IPS DF 4.7 (cell line): ENCODE measurements around the gene CHRNA1.
A peak's percentile ranks its signal among the peaks of the same experiment; 100 is the strongest.

ENCODE experiments used
- DNase-seq: peaks from one replicate; pipeline ENCODE4 v3.0.0-alpha.2; 2013; ENCODE audit warnings: low spot score; ENCODE audit errors: extremely low read depth

Gene CHRNA1

GRCh38 chr2:174761837-174762236 is 2.4 kb downstream of the CHRNA1 start:
- DNase-seq: no peak

GRCh38 chr2:174760845-174761473 is 3.3 kb downstream of the CHRNA1 start:
- no peak for DNase-seq

DNA sequence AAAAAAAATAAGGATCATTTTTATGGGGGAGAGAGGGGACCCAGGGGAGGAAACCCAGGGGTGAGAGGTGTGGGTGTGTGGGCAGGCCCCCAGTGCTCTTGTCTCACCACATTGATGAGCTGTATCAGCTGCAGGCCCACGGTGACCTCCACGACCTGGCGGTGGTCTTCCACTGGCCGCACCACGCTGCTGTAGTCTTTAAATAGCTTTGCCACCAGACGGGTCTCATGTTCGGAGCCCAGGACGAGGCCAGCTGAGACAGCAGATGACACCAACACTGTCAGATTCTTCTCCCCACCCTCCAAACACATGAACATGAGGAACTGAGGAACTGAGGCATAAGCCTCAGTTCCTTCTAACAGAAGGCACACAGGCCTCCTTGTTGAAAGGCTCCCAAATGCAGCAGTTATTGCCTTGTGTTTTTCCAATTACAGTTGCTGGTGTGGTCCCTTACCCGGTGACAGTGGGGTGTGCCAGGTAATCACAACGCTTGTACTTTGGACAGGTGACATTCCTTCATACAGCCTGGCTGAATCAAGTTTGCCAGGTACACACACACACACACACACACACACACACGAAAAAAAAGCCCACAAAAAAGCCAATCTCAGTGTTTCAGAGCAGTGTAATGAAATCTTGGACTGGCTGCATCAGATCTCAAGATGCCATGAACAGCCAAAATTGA is 4.7 kb downstream of the CHRNA1 start:
- no peak for DNase-seq

DNA sequence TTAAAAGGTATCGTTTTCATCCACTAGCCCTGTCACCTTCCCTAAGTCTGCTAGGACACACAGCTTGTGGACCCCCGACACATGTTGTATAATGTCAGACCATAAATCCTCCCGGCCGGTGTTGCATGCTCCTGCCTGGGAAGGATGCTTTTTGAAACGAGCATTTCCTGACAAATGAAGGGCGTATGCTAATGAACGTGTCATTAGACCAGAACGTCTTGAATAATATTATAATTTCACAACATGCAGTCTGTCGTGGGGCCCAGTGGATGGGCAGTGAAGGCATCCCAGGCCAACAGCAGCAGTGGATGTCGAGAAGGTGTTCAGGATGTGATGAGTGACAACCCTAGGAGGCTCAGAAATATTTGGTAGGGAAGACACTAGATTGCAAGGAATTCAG is 7.5 kb downstream of the CHRNA1 start:
- DNase-seq: no peak

DNA sequence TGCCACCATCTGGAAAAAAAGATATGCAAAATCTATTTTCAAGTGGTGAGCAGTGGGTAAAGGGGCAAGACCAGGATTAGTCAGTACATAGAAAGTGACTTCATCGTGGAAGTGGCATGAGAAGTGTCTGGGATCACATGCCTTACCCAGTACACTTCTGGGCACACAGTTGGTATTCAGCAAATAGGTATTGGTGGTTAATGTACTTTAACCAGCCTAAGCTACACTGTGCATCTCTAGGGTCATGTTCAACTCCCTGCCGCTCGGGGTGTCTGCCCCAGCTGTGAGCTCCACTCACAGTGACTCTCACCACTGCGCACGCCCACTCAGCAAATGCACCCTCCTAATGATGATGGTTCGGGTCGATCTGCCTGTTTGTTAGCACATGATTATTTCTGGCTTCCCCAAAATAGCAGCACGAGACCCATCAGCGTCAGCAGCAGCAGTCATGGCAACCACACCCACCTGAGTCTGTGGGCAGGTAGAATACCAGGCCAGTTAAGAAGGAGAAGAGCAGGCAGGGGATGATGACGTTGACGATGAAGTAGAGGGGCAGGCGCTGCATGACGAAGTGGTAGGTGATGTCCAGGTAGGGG is 11.1 kb downstream of the CHRNA1 start:
- no peak for DNase-seq

DNA sequence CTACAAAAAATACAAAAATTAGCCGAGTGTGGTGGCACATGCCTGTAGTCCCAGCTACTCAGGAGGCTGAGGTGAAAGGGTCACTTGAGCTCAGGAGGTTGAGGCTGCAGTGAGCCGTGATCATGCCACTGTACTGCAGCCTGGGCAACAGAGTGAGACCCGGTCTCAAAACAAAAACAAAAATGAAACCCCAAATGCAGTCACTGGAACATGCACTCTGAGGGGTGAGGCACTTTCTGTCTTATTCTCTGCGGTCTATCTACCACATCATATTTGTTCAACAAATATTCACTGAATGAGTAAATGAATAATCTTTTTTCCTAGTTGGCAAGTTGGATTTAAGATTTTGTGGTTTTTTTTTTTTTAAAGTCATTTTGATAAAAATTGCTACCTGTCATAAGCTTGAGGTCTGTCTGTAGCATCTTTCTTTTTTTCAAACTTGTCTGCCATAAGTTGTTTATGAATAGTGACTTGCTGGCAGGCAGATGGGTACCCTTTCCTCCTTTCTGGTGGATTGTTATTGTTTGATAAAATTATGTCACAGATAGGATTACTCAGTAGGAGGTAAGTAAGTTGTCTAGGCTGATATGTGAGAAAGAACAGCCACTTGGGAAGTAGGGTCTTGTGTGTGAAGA is 11.8 kb downstream of the CHRNA1 start:
- DNase-seq: no peak

GRCh38 chr2:174750923-174751441 is 13.3 kb downstream of the CHRNA1 start:
- DNase-seq: no peak

DNA sequence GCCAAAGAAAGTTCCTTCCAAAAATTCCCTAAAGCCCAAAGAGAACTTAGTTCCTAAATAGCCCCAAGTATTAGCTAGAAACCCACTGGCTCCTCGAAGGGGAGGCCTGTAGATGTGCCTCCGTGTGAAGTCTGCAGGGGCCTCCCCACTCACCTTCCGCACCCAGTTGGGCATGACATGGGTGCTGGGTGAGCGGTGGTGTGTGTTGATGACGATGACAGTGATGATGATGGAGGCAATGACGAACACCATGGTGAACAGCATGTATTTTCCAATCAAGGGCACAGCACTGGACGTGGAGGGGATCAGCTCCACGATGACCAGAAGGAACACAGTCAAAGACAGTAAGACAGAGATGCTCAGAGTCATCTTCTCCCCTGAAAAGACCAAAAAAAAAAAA is 14.5 kb downstream of the CHRNA1 start:
- no peak for DNase-seq

- DNase-seq: peak; percentile 88
Observed at GRCh38 chr2:174748948-174749347, 15.3 kb downstream of the CHRNA1 start.

DNA sequence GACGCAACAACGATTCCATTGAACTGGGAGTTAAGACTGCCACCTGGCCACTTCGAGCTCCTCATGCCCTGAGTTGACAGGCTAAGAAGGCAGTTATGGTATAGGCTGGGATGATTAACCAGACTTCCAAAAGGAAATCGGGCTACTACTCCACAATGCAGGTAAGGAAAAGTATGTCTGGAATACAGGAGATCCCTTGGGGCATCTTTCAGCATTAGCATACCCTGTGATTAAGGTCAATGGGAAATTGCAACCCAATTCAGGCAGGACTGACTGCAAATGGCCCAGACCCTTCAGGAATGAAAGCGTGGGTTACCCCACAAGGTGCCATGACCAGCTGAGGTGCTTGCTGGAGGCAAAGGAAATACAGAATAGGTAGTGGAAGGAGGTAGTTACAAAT is 19.1 kb downstream of the CHRNA1 start:
- DNase-seq: no peak

- DNase-seq: no peak
Observed at GRCh38 chr2:174744111-174744510, 20.2 kb downstream of the CHRNA1 start.

- DNase-seq: no peak
Observed at GRCh38 chr2:174740721-174741120, 23.6 kb downstream of the CHRNA1 start.

GRCh38 chr2:174738841-174739240 is 25.4 kb downstream of the CHRNA1 start:
- no peak for DNase-seq

DNA sequence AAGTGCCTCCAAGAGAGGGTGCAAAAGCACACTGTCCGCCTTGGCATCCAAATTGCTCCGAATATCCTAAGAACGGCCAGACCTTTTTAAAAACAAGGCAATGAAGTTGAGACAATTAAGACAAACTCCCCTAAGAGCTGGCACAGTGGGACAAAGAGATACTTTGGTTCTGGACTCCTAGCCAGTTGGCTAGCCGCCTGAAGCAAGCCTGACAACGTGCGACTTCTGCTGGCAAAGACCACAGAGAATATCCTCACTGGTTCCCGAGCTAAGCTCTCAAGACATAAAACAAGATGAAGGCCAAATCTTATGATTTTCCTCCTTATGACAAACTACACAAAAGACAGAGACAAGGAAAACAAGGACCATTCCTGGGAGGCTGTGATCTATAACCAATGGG is 32.7 kb downstream of the CHRNA1 start:
- DNase-seq: no peak

DNA sequence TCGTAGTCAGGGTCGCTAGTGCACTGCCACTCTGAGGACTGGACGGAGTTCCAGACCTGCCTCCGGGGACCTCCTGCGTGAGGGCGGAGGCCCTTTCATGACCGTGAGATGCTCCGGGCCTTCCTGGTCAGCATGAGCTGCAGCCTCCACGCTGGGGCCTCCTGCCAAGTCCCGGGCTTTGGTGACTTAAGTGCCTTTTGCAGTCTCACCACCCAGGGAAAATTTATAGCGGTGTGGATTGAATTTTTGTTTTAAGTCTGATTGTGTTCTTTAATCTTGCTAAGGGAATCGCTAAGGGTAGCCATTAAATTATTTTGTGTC is 33.6 kb downstream of the CHRNA1 start:
- DNase-seq: no peak

DNA sequence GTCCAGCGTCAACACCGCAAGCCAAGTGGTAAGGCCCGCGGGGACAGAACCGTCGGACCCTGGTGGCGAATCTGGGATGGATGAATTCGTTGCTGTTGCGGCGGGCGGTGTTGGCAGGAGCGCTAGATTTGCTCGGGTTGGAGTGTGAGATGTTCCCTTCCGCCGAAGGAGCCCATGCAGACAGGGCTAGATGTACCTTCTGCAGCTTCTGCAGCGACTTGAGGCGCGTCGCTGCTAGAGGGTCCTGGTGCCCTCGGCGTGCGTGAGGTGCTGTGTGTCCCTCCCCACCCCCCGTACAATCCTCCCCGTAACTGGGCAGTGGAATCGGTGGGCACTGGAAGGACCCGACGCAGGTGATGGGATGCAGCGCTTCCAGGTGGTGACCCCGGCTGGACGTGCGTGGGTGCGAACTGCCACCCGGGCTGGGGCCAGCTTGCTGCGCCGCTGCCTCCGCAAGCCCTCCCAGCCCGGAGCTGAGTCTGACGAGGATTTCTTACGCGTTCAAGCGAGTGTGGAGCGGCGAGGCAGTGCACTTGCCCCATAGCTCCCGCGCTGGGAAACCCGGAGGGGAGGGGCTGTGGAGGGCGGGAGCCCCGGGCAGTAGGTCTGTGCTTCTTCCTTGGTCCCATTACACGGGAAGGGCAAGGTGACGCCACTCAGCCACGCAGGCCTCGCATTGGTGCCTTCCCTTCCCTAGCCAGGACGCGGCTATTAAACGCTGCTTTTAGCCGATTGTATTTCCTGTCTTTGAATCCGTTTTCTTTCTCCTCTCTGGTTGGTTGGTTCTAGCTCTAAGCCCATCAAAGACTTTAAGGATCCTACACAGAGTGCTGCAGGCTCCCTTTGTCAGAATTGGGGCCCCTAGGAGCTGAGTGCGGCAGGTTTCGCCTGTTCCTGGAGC is 34.2 kb downstream of the CHRNA1 start:
- DNase-seq: no peak

DNA sequence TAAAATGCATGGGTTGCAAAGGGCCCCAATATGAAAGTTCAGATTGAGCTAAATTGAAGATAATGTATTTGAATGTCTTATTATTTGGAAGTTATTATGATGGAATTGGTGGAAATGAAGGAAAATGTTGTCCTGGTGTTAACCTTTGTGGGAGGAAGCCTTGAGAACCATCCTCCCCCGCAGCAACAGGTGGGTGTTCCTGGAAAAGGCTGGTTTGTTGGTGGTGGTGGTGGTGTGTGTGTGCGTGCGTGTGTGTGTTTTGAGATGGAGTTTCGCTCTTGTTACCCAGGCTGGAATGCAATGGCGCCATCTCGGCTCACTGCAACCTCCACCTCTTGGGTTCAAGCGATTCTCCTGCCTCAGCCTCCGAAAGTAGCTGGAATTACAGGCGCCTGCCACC is 36.2 kb downstream of the CHRNA1 start:
- no peak for DNase-seq

GRCh38 chr2:174726212-174726611 is 38.1 kb downstream of the CHRNA1 start:
- DNase-seq: no peak

- DNase-seq: no peak
Observed at GRCh38 chr2:174722942-174723592, 41.2 kb downstream of the CHRNA1 start.

- DNase-seq: no peak
Observed at GRCh38 chr2:174719016-174719415, 45.3 kb downstream of the CHRNA1 start.

DNA sequence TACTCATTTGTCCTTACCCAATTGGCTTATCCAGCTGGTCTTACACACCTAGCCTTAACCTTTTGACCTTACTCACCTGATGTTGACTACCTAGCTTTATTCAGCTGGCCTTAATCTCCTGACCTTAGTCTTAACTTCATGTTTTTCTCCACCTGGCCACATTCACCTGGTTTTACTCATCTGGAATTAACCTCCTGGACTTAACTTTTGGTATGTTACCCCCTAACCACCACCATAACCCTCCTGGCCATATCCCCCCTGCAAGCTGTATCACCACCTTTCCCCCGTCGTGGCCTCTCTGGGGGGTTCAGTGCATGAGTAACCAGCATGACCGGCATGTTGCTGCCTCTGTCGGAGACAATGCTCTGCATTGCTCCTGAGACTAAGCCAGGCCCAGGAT is 45.7 kb downstream of the CHRNA1 start:
- DNase-seq: no peak
